Measurements from ENCODE around the gene ZC3H14.

- TF ChIP-seq ZBTB33 (IDR thresholded peaks at IDR 0.05; ENCODE audit: borderline replicate concordance, low read depth): no peak
- no peak for TF ChIP-seq MAX (IDR thresholded peaks at IDR 0.05; ENCODE audit: low read depth)
- TF ChIP-seq CHD2 (IDR thresholded peaks at IDR 0.05; ENCODE audit: low read length, partially characterized antibody): no peak
- TF ChIP-seq ELF1 (IDR thresholded peaks at IDR 0.05): no peak
- TF ChIP-seq CTCF (IDR thresholded peaks at IDR 0.05): no peak
- TF ChIP-seq POLR2AphosphoS5 (IDR thresholded peaks at IDR 0.05; ENCODE audit: low read depth, low read length): no peak
- no peak for TF ChIP-seq TAF1 (IDR thresholded peaks at IDR 0.05; ENCODE audit: borderline replicate concordance, low read depth, low read length)
- no peak for TF ChIP-seq RAD21 (IDR thresholded peaks at IDR 0.05; ENCODE audit: low read length)
- TF ChIP-seq PBX3 (IDR thresholded peaks at IDR 0.05): no peak
- TF ChIP-seq EP300 (IDR thresholded peaks at IDR 0.05; ENCODE audit: borderline replicate concordance in 1 of 2, low read depth in 1 of 2, low read length in 1 of 2): no peak
- TF ChIP-seq RFX5 (IDR thresholded peaks at IDR 0.05; ENCODE audit: low read length): no peak
- no peak for TF ChIP-seq USF2 (IDR thresholded peaks at IDR 0.05; ENCODE audit: borderline replicate concordance, low read depth, low read length)
- no peak for TF ChIP-seq IRF3 (IDR thresholded peaks at IDR 0.05; ENCODE audit: low read depth, low read length)
- TF ChIP-seq EZH2phosphoT487 (IDR thresholded peaks at IDR 0.05; ENCODE audit: borderline replicate concordance, low read depth): no peak
Observed at GRCh38 chr14:88551980-88552431, 10.8 kb upstream of the ZC3H14 start.

All from SK-N-SH (cell line).